ENCODE results near the gene ARIH2. TPM values are rescaled to one million over a fixed set of nuclear protein-coding genes. Genes with fewer than 3 reads are reported as not detected.
"Not testable (repeated sequence)": the region's sequence is repeated elsewhere in the genome, so short reads cannot be mapped to it uniquely, and the experiment has no call there.

The ARIH2 gene
- total RNA-seq, 1 donor from 2014 or later = 112 TPM

- Mint-ChIP-seq H3K36me3 (ENCODE audit: low read depth) (peaks cover 16% of the 10 kb centered on the region), H3K27ac (peak overlapping the region; percentile 99), H3K9me3 (no peaks in the 10 kb centered on the region), H3K4me1 (peaks cover 21% of the 10 kb centered on the region), H3K4me3 (peak overlapping the region; percentile 100), H3K27me3 (no peaks in the 10 kb centered on the region)
- intact Hi-C loops (cut with micrococcal nuclease) = loop anchor here (1.0 to 5.0 kb wide), 9 partner anchors 15 to 666 kb away; partner anchors contain the start of genes APEH, IMPDH2, IP6K2 and P4HTM
- ATAC-seq (ENCODE audit: low read depth) (no peak), DNase-seq (no peak)
- POLR2A ChIA-PET = interaction anchor here (0.5 to 9.9 kb wide), 24 partner anchors 15 to 1875 kb away, joined by 3 to 372 read pairs (median 6); partner anchors contain the start of genes ARIH2, DAG1, DALRD3 and IMPDH2
- TF ChIP-seq, protein P1, sequence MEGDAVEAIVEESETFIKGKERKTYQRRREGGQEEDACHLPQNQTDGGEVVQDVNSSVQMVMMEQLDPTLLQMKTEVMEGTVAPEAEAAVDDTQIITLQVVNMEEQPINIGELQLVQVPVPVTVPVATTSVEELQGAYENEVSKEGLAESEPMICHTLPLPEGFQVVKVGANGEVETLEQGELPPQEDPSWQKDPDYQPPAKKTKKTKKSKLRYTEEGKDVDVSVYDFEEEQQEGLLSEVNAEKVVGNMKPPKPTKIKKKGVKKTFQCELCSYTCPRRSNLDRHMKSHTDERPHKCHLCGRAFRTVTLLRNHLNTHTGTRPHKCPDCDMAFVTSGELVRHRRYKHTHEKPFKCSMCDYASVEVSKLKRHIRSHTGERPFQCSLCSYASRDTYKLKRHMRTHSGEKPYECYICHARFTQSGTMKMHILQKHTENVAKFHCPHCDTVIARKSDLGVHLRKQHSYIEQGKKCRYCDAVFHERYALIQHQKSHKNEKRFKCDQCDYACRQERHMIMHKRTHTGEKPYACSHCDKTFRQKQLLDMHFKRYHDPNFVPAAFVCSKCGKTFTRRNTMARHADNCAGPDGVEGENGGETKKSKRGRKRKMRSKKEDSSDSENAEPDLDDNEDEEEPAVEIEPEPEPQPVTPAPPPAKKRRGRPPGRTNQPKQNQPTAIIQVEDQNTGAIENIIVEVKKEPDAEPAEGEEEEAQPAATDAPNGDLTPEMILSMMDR (IDR thresholded peaks at IDR 0.05) = no peak
- CTCF ChIA-PET = interaction anchor here (0.6 to 2.5 kb wide), 13 partner anchors 10 to 88 kb away, joined by 3 to 30 read pairs (median 4); partner anchors contain the start of genes DALRD3, IMPDH2, NDUFAF3 and P4HTM
Observed at GRCh38 chr3:49006408-49007067, 87.9 kb downstream of the ARIH2 start.

GRCh38 chr3:49007068-49007770 lies 88.6 kb downstream of the ARIH2 start, which contains the start of gene WDR6:
Gene WDR6 (plus strand): TSS chr3:49007391. CDS start chr3:49007432, 41 bp downstream.
- Mint-ChIP-seq H3K27ac (peak within 1 kb of the TSS; percentile 99), H3K36me3 (ENCODE audit: low read depth) (peaks cover 22% of the 10 kb centered on the region), H3K27me3 (no peaks in the 10 kb centered on the region), H3K4me1 (peaks cover 21% of the 10 kb centered on the region), H3K9me3 (no peaks in the 10 kb centered on the region), H3K4me3 (peak within 1 kb of the TSS; percentile 100)
- TF ChIP-seq, protein P1 (IDR thresholded peaks at IDR 0.05) = no peak
- peak; percentile 89 for ATAC-seq (ENCODE audit: low read depth)
- ChIA-PET POLR2A (interaction anchor here (0.5 to 9.9 kb wide), 24 partner anchors 15 to 1876 kb away, joined by 3 to 372 read pairs (median 4); partner anchors contain the start of genes ARIH2, DAG1, DALRD3 and IMPDH2), CTCF (interaction anchor here (0.6 to 2.5 kb wide), 13 partner anchors 9 to 87 kb away, joined by 3 to 30 read pairs (median 4); partner anchors contain the start of genes DALRD3, IMPDH2, NDUFAF3 and P4HTM)
- DNase-seq = peak; percentile 91
- intact Hi-C loops (cut with micrococcal nuclease) = loop anchor here (1.0 to 5.0 kb wide), 9 partner anchors 14 to 665 kb away; partner anchors contain the start of genes APEH, IMPDH2, IP6K2 and P4HTM

- Mint-ChIP-seq H3K27ac (peak overlapping the region; percentile 99), H3K9me3 (no peaks in the 10 kb centered on the region), H3K27me3 (no peaks in the 10 kb centered on the region), H3K4me1 (peaks cover 21% of the 10 kb centered on the region), H3K36me3 (ENCODE audit: low read depth) (peaks cover 29% of the 10 kb centered on the region), H3K4me3 (peak overlapping the region; percentile 100)
- TF ChIP-seq, protein P1 (IDR thresholded peaks at IDR 0.05) = no peak
- ChIA-PET POLR2A (interaction anchor here (0.6 to 9.9 kb wide), 15 partner anchors 14 to 462 kb away, joined by 3 to 372 read pairs (median 6); partner anchors contain the start of genes ARIH2, DAG1, DALRD3 and IMPDH2), CTCF (interaction anchor here (1.4 to 2.5 kb wide), 10 partner anchors 9 to 86 kb away, joined by 3 to 30 read pairs (median 8); partner anchors contain the start of genes IMPDH2, NDUFAF3, P4HTM and QRICH1)
- ATAC-seq (ENCODE audit: low read depth) (peak; percentile 67), DNase-seq (peak; percentile 85)
- intact Hi-C loops (cut with micrococcal nuclease) = loop anchor here (1.0 to 5.0 kb wide), 9 partner anchors 13 to 664 kb away; partner anchors contain the start of genes APEH, IMPDH2, IP6K2 and P4HTM
Observed at GRCh38 chr3:49007771-49008528, 89.3 kb downstream of the ARIH2 start.

- intact Hi-C loops (cut with micrococcal nuclease) = loop anchor here (5.0 kb wide), 3 partner anchors 334 to 664 kb away; partner anchors contain the start of genes APEH, PFKFB4 and USP4
Observed at GRCh38 chr3:49008627-49009026, 90.0 kb downstream of the ARIH2 start.

More at GRCh38 chr3:49008627-49009026, 90.0 kb downstream of the ARIH2 start:
- POLR2A ChIA-PET = interaction anchor here (0.6 to 9.9 kb wide), 3 partner anchors 14 to 420 kb away, joined by 5 to 372 read pairs (median 39); partner anchors contain the start of genes DALRD3, IMPDH2, NDUFAF3 and NICN1
- CTCF ChIA-PET = interaction anchor here (1.4 to 2.5 kb wide), 4 partner anchors 19 to 86 kb away, joined by 4 to 11 read pairs (median 8); partner anchors contain the start of genes IMPDH2, P4HTM and QRICH1
- H3K4me1 Mint-ChIP-seq = peaks cover 21% of the 10 kb centered on the region
- H3K36me3 Mint-ChIP-seq (ENCODE audit: low read depth) = peaks cover 35% of the 10 kb centered on the region
- DNase-seq; H3K9me3 Mint-ChIP-seq; H3K27me3 Mint-ChIP-seq; ATAC-seq (ENCODE audit: low read depth): not testable (repeated sequence)
- H3K27ac Mint-ChIP-seq = peak overlapping the region; percentile 99
- peak overlapping the region; percentile 100 for H3K4me3 Mint-ChIP-seq

Data from activated B cell treated with CpG ODN at 0.5 μM for 24 hours (primary cell).